Brain pericyte (primary cell): ENCODE data around the gene WDR17.

Experiments used
- DNase-seq: peaks from one replicate; pipeline ENCODE4 v3.0.0-alpha.2; 2012; ENCODE audit warnings: low read depth, low spot score

Gene WDR17

DNA sequence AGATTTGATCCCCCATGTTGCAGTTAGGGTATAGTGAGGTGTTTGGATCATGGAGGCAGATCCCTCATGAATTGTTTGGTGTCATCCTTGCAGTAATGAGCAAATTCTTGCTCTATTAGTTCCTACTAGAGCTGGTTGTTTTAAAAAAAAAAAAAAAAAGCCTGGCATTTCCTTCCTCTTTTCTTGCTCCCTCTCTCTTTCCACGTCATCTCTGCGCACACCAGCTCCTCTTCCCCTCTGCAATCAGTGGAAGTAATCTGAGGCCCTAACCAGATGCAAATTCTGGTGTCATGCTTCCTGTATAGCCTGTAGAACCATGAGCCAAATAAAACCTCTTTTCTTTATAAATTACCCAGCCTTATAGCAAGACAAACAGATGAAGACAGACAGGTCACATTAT lies 24.5 kb downstream of the WDR17 start:
- no peak for DNase-seq

DNA sequence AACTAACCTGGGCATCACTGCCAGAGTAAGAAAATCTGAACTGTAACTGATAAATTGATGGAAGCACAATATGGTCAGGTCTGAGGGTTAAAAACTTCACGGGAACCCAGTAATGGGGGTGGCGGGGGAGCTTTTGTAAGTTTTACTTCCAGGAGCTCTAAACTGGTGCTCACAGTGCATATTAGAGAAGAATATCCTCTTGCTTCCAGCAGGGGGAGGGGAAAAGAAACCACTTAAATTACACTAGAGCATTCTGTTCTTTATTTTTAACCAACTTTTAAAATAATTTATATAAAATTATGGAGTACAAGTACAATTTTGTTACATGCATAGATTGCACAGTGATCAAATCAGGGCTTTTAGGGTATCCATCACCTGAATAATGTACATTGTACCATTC lies 33.7 kb downstream of the WDR17 start:
- DNase-seq = no peak

DNA sequence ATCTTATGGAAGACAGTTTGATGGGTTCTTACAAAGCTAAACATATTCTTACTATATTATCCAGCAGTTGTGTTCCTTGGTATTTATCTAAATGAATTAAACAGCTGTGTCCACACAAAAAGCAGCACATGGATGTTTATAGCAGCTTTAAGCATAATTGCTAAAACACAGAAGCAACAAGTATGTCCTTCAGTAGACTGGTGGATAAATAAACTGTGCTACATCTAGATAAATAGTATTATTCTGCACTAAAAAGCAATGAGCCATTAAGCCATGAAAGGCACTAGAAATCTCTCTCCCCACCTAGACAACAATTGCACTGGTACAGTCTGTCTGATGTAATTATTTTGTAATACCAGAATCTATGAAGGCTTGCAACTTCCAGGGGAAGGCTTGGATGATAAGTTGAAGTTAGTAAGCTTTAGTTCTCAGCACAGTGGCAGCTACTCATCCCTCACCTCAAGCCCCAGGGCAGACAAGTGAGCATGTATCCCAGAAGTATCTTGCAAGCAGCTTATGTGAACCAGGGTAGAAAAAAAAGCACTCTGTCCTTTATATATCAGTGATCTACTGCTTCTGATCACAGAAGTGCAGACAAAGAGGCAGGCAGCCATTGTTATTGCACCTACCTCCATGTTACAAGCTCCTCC lies 36.9 kb downstream of the WDR17 start:
- DNase-seq = no peak

DNA sequence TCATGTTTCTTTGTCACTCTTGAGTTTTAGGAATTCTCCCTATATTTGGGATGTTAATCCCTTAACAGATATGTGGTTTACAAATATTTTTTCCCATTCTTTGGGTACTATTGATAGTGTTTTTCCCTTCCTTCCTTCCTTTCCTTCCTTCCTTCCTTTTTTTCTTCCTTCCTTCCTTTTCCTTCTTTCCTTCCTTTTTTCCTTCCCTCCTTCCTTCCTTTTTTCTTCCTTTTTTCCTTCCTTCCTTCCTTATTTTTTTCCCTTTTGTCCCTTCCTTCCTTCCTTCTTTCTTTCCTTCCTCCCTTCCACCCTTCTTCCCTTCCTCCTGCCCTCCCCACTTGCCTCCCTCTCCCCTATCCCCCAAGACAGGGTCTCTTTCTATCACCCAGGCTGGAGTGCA lies 42.1 kb downstream of the WDR17 start:
- DNase-seq = no peak

DNA sequence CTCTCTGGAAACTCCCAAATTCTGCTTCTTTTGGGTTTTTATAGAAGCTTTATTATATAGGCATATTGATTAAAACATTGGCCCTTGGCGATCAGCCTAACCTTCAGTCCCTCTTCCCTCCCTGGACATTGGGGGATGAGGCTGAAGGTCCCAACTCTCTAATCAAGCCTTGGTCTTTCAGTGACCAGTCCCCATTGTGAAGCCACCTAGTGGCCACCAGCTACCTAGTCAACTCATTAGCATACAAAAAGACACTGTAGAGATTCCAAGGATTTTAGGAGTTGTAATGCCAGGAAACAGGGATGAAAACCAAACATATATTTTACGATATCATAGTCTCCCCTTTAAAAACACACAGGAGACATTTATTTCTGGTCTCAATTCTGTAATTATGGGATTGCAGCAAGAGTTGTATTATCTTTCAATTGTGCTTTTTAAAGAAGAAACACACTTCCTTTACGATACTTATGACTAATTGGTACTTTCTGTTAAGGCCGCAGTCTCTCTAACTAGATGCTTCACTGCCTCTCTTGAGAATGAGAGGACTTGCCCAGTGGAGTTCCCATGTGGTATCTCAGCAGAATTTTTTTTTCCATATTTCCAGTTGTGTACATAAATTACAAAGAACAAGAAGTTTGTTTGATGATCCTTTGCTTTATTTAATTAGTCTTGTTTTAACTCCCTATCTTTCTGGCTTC lies 58.2 kb downstream of the WDR17 start:
- DNase-seq = no peak

DNA sequence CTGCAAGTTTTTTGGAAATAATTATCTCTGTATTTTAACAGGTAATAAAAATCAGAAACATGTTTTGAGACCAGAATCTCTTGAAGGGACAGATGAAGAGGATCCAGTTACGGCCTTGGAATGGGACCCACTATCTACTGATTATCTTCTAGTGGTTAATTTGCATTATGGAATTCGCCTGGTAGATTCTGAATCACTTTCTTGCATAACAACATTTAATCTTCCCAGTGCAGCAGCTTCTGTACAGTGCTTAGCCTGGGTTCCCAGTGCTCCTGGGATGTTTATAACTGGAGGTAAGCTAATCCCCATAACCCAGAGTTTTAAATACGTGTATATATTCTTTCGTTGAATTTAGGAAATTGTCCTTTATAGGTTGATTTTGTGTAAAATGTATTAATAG lies 59.4 kb downstream of the WDR17 start:
- no peak for DNase-seq

DNA sequence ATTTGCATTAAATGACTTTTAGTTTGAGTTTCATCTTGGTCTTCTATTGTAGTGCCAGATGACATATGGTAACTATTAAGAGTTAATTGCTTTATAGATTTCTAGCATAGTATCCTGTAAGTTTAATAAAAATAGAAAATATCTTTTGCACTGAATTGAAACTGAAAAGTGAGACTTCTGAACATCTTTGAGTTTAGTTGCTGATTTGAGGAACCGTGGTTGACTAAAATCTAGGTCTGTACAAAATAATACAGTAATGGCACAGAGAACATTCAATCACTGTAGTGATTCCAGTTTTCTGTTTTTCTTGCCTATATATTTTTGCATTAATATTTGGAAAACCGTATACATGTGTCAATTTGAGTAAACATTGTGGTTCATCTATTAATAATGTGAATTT lies 69.0 kb downstream of the WDR17 start:
- no peak for DNase-seq

DNA sequence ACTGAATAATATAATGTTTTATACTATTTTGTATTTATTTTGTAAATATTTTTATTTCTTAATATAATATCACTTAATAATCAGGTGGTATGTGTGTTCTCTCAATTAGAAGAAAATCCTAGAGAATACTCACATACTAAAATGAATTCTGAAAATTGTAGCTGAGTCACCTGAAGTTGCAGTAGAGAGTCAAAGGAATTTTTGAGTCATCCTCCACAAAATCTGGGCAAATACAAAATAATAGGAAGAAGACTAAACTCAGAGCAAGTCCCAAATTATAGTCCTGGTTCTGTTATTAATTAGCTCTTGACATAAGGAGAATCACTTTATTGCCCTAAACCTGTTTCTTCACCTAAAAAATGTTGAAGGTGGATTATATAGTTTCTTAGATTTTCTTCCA lies 72.0 kb downstream of the WDR17 start:
- no peak for DNase-seq

DNA sequence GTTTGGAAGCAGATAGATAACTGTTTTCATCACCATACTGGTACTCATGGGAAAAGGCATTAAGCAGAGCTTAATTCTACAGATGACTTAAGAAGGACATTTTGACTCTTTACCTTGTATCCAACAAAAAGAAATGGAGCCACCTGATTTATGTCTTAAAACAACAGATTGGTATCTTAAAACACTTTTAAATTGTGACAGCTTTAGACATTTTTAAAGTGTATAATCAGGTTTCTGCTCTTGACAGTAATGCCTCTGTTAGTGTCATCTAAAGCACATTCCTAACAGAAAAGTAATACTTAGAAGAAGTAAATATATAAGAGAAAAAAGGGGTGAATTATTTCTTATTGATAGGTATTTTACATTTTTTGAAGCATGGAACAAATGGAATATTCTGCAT lies 73.9 kb downstream of the WDR17 start:
- DNase-seq = no peak

DNA sequence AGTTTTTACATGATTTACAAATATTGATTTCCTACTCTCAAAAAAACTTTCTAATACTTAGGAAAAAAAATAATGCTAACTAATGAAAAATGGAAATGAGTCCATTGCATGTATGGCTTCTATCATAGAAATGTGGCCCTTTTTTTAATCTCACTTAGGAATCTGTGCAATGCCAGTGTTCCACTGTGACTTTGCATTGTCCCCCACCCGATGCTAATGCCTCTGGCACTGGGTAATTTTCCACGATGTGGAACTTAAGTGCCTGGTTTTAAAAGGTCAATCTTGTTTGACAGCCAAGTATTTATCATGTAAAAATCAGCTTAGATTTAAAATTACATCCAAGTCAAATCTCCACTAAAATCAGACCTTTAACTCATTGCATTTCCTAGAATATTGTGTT lies 76.6 kb downstream of the WDR17 start:
- no peak for DNase-seq

DNA sequence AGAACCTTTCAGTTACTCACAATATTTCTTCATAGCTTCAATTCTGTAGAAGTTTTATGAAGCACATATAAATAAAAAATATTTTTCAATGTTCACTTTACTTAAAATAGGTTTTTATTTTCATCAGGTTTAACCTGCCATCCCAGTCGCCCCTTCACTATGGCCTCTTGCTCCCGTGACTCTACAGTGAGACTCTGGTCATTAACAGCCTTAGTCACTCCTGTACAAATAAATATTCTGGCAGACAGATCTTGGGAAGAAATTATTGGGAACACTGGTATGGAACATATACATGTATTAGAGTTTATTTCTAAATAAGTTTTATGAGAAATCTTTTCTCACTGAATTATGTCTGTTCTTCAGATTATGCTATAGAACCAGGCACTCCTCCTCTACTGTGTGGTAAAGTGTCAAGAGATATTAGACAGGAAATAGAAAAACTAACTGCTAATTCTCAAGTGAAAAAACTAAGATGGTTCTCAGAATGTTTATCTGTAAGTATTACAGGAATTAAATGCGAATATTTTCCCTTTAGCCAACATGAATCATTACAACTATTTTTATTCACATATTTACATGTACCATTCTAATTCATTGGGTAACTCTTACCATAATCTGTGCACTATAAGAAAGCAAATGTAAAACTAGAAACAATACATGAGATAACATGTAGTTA lies 84.2 kb downstream of the WDR17 start:
- no peak for DNase-seq

DNA sequence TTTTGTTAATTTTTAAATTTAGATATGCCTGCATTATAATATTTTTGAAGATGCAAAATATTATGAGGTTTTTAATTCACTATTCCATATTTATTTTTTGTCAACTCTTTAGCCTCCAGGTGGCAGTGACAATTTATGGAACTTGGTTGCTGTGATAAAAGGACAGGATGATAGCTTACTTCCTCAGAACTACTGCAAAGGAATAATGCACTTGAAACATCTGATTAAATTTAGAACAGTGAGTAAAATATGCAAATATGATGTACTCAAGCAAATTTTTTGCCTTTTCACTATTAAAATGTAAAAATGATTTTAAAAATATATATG lies 84.7 kb downstream of the WDR17 start:
- DNase-seq = no peak

DNA sequence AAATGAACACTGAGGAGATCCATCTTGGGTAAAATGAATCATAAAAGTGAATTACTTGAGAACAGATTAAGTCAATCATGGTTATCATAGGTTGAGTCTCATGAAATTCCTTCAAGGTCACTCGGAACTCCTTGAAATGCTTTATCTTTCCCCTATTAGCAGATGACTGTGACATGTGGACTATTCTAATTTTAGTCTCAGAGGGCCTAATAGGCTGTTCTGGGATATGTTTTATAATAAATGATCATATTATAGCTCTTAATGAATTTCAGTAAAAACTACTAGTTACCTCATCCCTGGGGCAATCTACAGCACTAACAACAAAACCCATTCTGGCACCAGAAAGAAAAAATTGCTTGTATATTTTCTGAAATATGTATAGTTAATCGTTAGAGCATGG lies 85.1 kb downstream of the WDR17 start:
- DNase-seq = no peak

DNA sequence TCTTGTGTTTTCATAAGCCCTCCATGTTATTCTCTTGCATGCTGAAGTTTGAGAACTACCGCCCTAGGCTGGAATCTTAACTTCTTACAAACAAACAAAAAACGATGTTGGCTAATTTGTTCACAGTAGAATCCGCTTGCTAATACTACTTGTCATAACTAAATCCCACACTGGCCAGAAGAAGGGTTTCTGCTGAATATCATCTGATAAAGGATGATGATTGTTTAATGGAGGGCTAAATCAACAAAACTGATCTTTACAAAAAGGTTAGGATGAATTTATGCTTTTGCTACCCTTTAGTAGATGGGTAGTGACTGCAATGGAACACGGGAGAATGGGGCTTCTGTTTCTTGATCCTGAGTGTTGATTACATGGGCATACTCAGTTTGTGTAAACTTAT lies 87.5 kb downstream of the WDR17 start:
- DNase-seq = no peak

DNA sequence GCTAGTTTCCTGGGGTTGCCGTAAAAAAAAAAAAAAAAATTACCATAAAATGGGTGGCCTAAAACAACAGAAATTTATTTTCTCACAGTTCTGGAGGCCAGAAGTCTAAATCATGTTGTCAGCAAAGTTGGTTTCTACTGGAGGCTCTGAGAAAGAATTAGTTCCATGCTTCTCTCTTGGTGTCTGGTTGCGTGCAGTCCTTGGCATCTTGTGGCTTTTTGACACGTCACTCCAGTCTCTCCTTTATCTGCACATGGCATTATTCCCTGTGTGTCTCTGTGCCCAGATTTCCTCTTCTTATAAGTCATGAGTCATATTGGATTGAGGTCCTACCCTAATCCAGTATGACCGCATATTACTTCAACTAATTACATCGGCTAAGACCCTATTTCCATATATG lies 91.0 kb downstream of the WDR17 start:
- DNase-seq = no peak

DNA sequence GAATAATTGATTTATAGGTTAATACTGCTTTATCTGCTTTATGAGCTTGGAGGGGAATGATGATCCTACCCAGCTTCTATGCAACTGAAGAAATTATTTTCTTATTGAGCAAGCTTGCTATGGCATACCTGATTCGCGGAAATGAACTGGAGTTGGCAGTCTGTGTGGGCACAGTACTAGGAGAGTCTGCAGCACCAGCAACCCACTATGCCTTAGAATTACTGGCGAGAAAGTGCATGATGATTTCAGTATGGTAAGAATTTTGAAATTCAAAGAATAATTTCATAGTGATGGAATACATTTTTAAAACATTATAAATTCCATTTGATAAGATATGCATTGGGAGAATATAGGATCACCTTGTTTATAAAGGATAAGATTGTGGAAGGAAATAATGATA lies 97.4 kb downstream of the WDR17 start:
- no peak for DNase-seq

DNA sequence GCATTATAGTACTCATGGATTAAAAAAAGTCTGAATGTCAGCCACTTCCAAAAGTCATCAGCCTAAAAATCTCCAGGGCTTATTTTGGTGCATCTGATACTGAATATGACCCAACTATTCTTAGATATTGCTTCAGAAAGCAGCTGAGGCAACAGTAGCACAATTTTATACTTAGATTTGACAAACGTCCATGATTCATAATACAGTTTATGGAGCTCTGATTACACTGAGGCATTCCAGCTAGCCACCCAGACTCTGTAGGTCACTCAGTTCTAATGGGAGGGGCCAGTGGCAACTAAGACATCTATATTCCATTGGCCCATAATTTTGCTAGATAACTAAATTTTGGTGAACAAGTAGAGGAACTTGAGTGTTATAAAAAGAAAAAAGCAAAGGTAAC lies 119.4 kb downstream of the WDR17 start:
- no peak for DNase-seq

DNA sequence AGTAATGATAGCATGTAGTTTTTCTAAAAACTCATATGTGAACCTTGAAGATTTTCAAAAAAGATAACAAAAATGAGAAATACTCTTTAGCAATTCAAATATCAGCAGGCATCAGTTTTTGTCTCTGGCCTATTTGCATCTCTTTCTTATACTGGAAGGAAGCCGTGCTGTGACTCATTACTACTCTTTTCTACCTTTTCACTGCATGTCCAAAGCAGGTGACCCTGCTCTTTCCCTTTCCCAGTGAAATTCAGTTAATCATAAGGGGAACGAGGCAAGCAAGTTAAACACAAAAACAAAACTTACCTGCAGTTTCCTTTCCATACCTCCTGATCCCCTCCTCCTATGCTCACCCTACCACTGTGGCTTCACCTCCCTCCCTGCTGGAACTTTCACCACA lies 120.4 kb downstream of the WDR17 start:
- no peak for DNase-seq

DNA sequence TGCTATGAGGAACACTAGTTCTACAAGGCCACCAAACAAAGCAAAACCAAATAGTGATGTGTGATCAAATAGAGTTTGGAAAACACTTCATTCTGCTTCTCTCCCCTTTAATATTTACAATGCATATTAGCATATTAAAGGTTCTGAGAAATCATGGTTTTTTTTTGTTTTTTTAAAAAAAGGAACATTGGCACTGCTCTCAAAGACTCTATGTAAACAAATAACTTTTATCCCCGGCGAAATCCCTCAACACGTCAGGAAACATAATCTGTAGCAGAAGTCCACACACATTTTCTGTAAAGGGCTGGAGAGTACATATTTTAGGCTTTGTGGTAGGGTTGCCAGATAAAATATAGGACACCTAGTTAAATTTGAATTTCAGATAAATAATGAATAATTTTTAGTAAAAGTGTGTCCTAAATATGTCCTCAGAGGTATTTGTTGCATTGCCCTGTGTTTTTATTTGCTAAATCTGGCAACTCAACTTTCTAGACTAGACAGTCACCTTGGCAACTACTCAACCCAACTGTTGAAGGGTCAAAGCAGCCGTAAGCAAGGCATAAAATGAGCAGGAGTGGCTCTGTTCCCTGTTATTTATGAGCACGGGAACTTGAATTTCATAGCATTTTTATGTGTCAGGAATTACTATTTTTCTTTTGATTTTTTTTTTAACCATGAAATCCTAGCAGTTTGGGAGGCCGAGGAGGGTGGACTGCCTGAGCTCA lies 121.2 kb downstream of the WDR17 start:
- DNase-seq = no peak

DNA sequence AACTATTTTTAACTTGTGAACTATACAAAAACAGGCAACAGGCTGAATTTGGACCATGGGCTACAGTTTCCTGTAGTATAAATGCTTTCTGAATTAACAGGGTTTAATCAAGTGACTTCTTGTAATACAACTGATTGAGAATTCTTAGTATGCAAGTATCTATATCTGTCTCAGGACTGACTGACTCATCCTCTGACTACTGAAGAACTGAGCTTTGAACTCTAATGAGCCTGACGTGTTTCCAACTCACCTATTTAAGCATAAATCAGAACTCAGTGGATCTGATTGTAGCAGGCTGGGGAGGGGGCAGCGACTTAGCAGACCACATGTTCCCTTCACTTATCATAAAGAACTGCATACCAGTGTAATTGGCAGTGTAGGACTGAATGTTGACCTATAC lies 122.0 kb downstream of the WDR17 start:
- no peak for DNase-seq

DNA sequence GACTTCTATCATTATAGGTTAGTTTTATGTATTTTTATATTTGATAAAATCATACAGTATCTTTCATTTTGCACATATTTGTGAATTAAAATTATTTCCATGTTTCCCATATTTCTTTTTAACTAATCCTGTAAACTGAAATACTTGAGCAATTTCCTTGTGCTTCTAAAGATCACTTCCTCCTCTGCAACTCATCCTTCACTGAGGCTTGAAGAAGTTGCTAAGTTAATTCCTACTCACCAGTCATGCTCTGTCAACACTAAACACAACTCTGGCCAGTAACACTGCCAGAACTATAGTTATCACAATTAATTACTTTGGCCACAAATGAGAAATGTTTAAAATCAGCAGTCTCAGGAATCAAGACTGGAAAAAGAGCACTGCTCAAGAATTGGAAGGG lies 123.0 kb downstream of the WDR17 start:
- no peak for DNase-seq

DNA sequence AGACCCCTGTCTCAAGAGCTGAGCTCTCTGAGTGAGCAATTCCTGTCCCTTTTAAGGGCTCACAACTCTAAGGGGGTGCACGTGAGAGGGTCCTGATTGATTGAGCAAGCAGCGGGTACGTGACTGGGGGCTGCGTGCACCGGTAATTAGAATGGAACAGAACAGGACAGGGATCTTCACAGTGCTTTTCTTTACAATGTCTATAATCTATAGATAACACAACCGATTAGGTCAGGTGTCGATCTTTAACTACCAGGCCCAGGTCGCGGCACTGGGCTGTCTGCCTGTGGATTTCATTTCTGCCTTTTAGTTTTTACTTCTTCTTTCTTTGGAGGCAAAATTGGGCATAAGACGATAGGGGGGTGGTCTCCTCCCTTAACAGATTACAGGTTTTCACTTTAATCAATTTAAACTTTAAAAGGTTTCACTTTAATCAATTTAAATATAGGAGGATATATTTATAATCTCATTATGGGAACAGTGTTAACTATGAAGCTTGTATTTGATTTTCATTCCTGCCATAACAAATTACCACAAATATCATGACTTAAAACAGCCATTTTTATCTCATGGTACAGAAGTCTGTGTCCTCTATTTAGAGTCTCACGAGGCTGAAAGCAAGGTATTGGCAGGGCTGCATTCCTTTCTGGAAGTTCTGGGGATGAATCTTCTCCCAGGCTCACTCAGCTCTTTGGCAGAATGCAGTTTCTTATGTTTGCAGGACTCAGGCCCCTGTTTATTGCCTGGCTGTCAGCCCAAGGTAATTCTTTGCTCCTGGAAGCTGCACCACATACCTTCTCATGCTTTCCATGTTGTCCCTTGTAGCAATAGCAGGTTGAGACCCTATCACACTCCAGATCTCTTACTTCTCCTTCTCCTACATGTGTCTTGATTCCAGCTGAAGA lies 124.5 kb downstream of the WDR17 start:
- DNase-seq = no peak
